ENCODE measurements around the gene TULP4. TPM values are rescaled to one million over a fixed set of nuclear protein-coding genes. Genes with fewer than 3 reads are reported as not detected.

Gene TULP4
- total and polyA plus RNA-seq, 4 experiments from 2014 or later: 14.8 to 94.1 (median 63.6) TPM

GRCh38 chr6:158488065-158488464 is 175.8 kb downstream of the TULP4 start:
- intact Hi-C loops (cut with micrococcal nuclease): no loop called here
- Mint-ChIP-seq H3K4me1 (no peaks in the 10 kb centered on the region), H3K9me3 (no peaks in the 10 kb centered on the region), H3K36me3 (peaks cover 18% of the 10 kb centered on the region in 2 donors), H3K27ac (no peak overlapping the region), H3K4me3 (no peak overlapping the region), H3K27me3 (no peaks in the 10 kb centered on the region)
- no peak for DNase-seq
- POLR2A ChIA-PET (ENCODE audit: partially characterized antibody): no interaction called here
- no peak overlapping the region for H3K27ac ChIP-seq (ENCODE audit: low read depth, low read length)
- H3K27me3 ChIP-seq (ENCODE audit: insufficient read depth, low read length): no peaks in the 10 kb centered on the region
- no peaks in the 10 kb centered on the region for H3K9me3 ChIP-seq (ENCODE audit: control insufficient read depth in 1 of 2, low read length in 2 of 2)
- no peak overlapping the region for H3K4me3 ChIP-seq (ENCODE audit: low read length in 2 of 2)
- CTCF ChIA-PET (ENCODE audit: partially characterized antibody): interaction anchor here (0.8 kb wide), 1 partner anchor 108 kb away, joined by 6 read pairs; no protein-coding TSS in a partner anchor
- H3K4me1 ChIP-seq (ENCODE audit: insufficient read depth, low read length): no peaks in the 10 kb centered on the region
- H3K36me3 ChIP-seq (ENCODE audit: insufficient read depth, low read length): no peaks in the 10 kb centered on the region

GRCh38 chr6:158489441-158489840 is 177.2 kb downstream of the TULP4 start:
- no peaks in the 10 kb centered on the region for H3K9me3 ChIP-seq (ENCODE audit: control insufficient read depth in 1 of 2, low read length in 2 of 2)
- no peak overlapping the region for H3K27ac ChIP-seq (ENCODE audit: low read depth, low read length)
- Mint-ChIP-seq H3K27me3 (no peaks in the 10 kb centered on the region), H3K27ac (peak overlapping the region in 1 of 7 donors; percentile 68), H3K4me1 (no peaks in the 10 kb centered on the region), H3K4me3 (no peak overlapping the region), H3K9me3 (no peaks in the 10 kb centered on the region), H3K36me3 (peaks cover 23 to 24% of the 10 kb centered on the region in 2 donors)
- ChIA-PET CTCF (ENCODE audit: partially characterized antibody) (no interaction called here), POLR2A (ENCODE audit: partially characterized antibody) (no interaction called here)
- H3K27me3 ChIP-seq (ENCODE audit: insufficient read depth, low read length): no peaks in the 10 kb centered on the region
- no peaks in the 10 kb centered on the region for H3K36me3 ChIP-seq (ENCODE audit: insufficient read depth, low read length)
- H3K4me1 ChIP-seq (ENCODE audit: insufficient read depth, low read length): no peaks in the 10 kb centered on the region
- H3K4me3 ChIP-seq (ENCODE audit: low read length in 2 of 2): no peak overlapping the region
- DNase-seq: no peak
- intact Hi-C loops (cut with micrococcal nuclease): no loop called here

GRCh38 chr6:158492881-158493280 is 180.6 kb downstream of the TULP4 start:
- Mint-ChIP-seq H3K27ac (peak overlapping the region in 1 of 7 donors; percentile 14), H3K27me3 (no peaks in the 10 kb centered on the region), H3K4me3 (no peak overlapping the region), H3K36me3 (peaks cover 27 to 29% of the 10 kb centered on the region in 2 donors), H3K9me3 (no peaks in the 10 kb centered on the region), H3K4me1 (no peaks in the 10 kb centered on the region)
- no peaks in the 10 kb centered on the region for H3K9me3 ChIP-seq (ENCODE audit: control insufficient read depth in 1 of 2, low read length in 2 of 2)
- no peak overlapping the region for H3K4me3 ChIP-seq (ENCODE audit: low read length in 2 of 2)
- H3K27me3 ChIP-seq (ENCODE audit: insufficient read depth, low read length): no peaks in the 10 kb centered on the region
- no peaks in the 10 kb centered on the region for H3K36me3 ChIP-seq (ENCODE audit: insufficient read depth, low read length)
- CTCF ChIA-PET (ENCODE audit: partially characterized antibody): no interaction called here
- DNase-seq: no peak
- POLR2A ChIA-PET (ENCODE audit: partially characterized antibody): no interaction called here
- intact Hi-C loops (cut with micrococcal nuclease): no loop called here
- H3K4me1 ChIP-seq (ENCODE audit: insufficient read depth, low read length): no peaks in the 10 kb centered on the region
- no peak overlapping the region for H3K27ac ChIP-seq (ENCODE audit: low read depth, low read length)

GRCh38 chr6:158496700-158497099 is 184.4 kb downstream of the TULP4 start:
- H3K4me1 ChIP-seq (ENCODE audit: insufficient read depth, low read length): no peaks in the 10 kb centered on the region
- H3K36me3 ChIP-seq (ENCODE audit: insufficient read depth, low read length): no peaks in the 10 kb centered on the region
- no peaks in the 10 kb centered on the region for H3K27me3 Mint-ChIP-seq
- intact Hi-C loops (cut with micrococcal nuclease): no loop called here
- H3K9me3 ChIP-seq (ENCODE audit: control insufficient read depth in 1 of 2, low read length in 2 of 2): no peaks in the 10 kb centered on the region
- DNase-seq: no peak
- POLR2A ChIA-PET (ENCODE audit: partially characterized antibody): no interaction called here
- peaks cover 35 to 52% of the 10 kb centered on the region in 2 donors for H3K36me3 Mint-ChIP-seq
- H3K4me3 ChIP-seq (ENCODE audit: low read length in 2 of 2): no peak overlapping the region
- no peaks in the 10 kb centered on the region for H3K27me3 ChIP-seq (ENCODE audit: insufficient read depth, low read length)
- H3K27ac ChIP-seq (ENCODE audit: low read depth, low read length): no peak overlapping the region
- H3K4me3 Mint-ChIP-seq: no peak overlapping the region
- H3K27ac Mint-ChIP-seq: no peak overlapping the region
- CTCF ChIA-PET (ENCODE audit: partially characterized antibody): interaction anchor here (0.6 to 0.8 kb wide), 3 partner anchors 80 to 276 kb away, joined by 3 to 5 read pairs (median 3); no protein-coding TSS in a partner anchor
- H3K9me3 Mint-ChIP-seq: no peaks in the 10 kb centered on the region
- H3K4me1 Mint-ChIP-seq: no peaks in the 10 kb centered on the region

- DNase-seq: no peak
- H3K36me3 ChIP-seq (ENCODE audit: insufficient read depth, low read length): no peaks in the 10 kb centered on the region
- Mint-ChIP-seq H3K36me3 (peaks cover 33 to 47% of the 10 kb centered on the region in 2 donors), H3K27me3 (no peaks in the 10 kb centered on the region), H3K4me3 (no peak overlapping the region), H3K4me1 (no peaks in the 10 kb centered on the region), H3K27ac (no peak overlapping the region), H3K9me3 (no peaks in the 10 kb centered on the region)
- intact Hi-C loops (cut with micrococcal nuclease): no loop called here
- H3K4me3 ChIP-seq (ENCODE audit: low read length in 2 of 2): no peak overlapping the region
- POLR2A ChIA-PET (ENCODE audit: partially characterized antibody): no interaction called here
- no peaks in the 10 kb centered on the region for H3K4me1 ChIP-seq (ENCODE audit: insufficient read depth, low read length)
- H3K27me3 ChIP-seq (ENCODE audit: insufficient read depth, low read length): no peaks in the 10 kb centered on the region
- CTCF ChIA-PET (ENCODE audit: partially characterized antibody): interaction anchor here (1.4 to 2.4 kb wide), 2 partner anchors 107 to 277 kb away, joined by 3 to 9 read pairs; no protein-coding TSS in a partner anchor
- H3K27ac ChIP-seq (ENCODE audit: low read depth, low read length): no peak overlapping the region
- no peaks in the 10 kb centered on the region for H3K9me3 ChIP-seq (ENCODE audit: control insufficient read depth in 1 of 2, low read length in 2 of 2)
Measured at GRCh38 chr6:158497620-158498019, 185.4 kb downstream of the TULP4 start.

- no peaks in the 10 kb centered on the region for H3K27me3 ChIP-seq (ENCODE audit: insufficient read depth, low read length)
- peaks cover 34 to 50% of the 10 kb centered on the region in 2 donors for H3K36me3 Mint-ChIP-seq
Measured at GRCh38 chr6:158498362-158498761, 186.1 kb downstream of the TULP4 start.

GRCh38 chr6:158499601-158500000 is 187.3 kb downstream of the TULP4 start:
- H3K9me3 ChIP-seq (ENCODE audit: control insufficient read depth in 1 of 2, low read length in 2 of 2): no peaks in the 10 kb centered on the region
- no peaks in the 10 kb centered on the region for H3K27me3 ChIP-seq (ENCODE audit: insufficient read depth, low read length)
- ChIA-PET POLR2A (ENCODE audit: partially characterized antibody) (no interaction called here), CTCF (ENCODE audit: partially characterized antibody) (interaction anchor here (1.1 to 2.4 kb wide), 2 partner anchors 15 to 279 kb away, joined by 3 to 9 read pairs; no protein-coding TSS in a partner anchor)
- Mint-ChIP-seq H3K4me1 (no peaks in the 10 kb centered on the region), H3K9me3 (peaks cover 0 to 2% (median 0%) of the 10 kb centered on the region in 8 donors), H3K27me3 (no peaks in the 10 kb centered on the region), H3K4me3 (no peak overlapping the region), H3K36me3 (peaks cover 31 to 45% of the 10 kb centered on the region in 2 donors), H3K27ac (no peak overlapping the region)
- no peak overlapping the region for H3K27ac ChIP-seq (ENCODE audit: low read depth, low read length)
- intact Hi-C loops (cut with micrococcal nuclease): no loop called here
- H3K4me1 ChIP-seq (ENCODE audit: insufficient read depth, low read length): no peaks in the 10 kb centered on the region
- no peak for DNase-seq
- H3K36me3 ChIP-seq (ENCODE audit: insufficient read depth, low read length): no peaks in the 10 kb centered on the region
- no peak overlapping the region for H3K4me3 ChIP-seq (ENCODE audit: low read length in 2 of 2)

More at GRCh38 chr6:158498362-158498761, 186.1 kb downstream of the TULP4 start:
- Mint-ChIP-seq H3K4me1 (no peaks in the 10 kb centered on the region), H3K4me3 (no peak overlapping the region), H3K9me3 (no peaks in the 10 kb centered on the region), H3K27me3 (no peaks in the 10 kb centered on the region), H3K27ac (peak overlapping the region in 1 of 7 donors; percentile 0)
- POLR2A ChIA-PET (ENCODE audit: partially characterized antibody): no interaction called here
- Histone ChIP-seq H3K4me1 (ENCODE audit: insufficient read depth, low read length) (no peaks in the 10 kb centered on the region), H3K4me3 (ENCODE audit: low read length in 2 of 2) (no peak overlapping the region), H3K36me3 (ENCODE audit: insufficient read depth, low read length) (no peaks in the 10 kb centered on the region), H3K9me3 (ENCODE audit: control insufficient read depth in 1 of 2, low read length in 2 of 2) (no peaks in the 10 kb centered on the region), H3K27ac (ENCODE audit: low read depth, low read length) (no peak overlapping the region)
- no peak for DNase-seq
- CTCF ChIA-PET (ENCODE audit: partially characterized antibody): interaction anchor here (1.4 to 2.4 kb wide), 2 partner anchors 106 to 277 kb away, joined by 3 to 9 read pairs; no protein-coding TSS in a partner anchor
- intact Hi-C loops (cut with micrococcal nuclease): no loop called here

Data from CD4-positive, alpha-beta memory T cell (primary cell).